IMR-90 (cell line): Measurements from ENCODE around the gene COLQ.

Source experiments
- CTCF ChIP-seq: conservative IDR thresholded peaks from 2 replicates; pipeline ENCODE4 v1.5.1; 2012; ENCODE audit warnings: mild to moderate bottlenecking, low read depth, low read length, improper control_type of control experiment
- FOS ChIP-seq: fragments of 150-350 bp; IDR thresholded peaks from 2 replicates; pipeline ENCODE4 v1.6.1; 2016; ENCODE audit warnings: low read depth, low read length
- MAZ ChIP-seq: IDR thresholded peaks from 2 replicates; pipeline ENCODE4 v1.6.1; 2012; ENCODE audit warnings: low read depth, mild to moderate bottlenecking, low read length, improper control_type of control experiment, moderate library complexity, borderline replicate concordance
- MXI1 ChIP-seq: IDR thresholded peaks from 2 replicates; pipeline ENCODE4 v1.6.1; 2012; ENCODE audit warnings: low read depth, mild to moderate bottlenecking, low read length, moderate library complexity, borderline replicate concordance
- POLR2A ChIP-seq: IDR thresholded peaks from 2 replicates; pipeline ENCODE4 v1.6.1; 2012; ENCODE audit warnings: mild to moderate bottlenecking, low read depth, low read length
- RCOR1 ChIP-seq: IDR thresholded peaks from 2 replicates; pipeline ENCODE4 v1.6.1; 2012; ENCODE audit warnings: mild to moderate bottlenecking, low read length, improper control_type of control experiment; ENCODE audit not compliant: insufficient replicate concordance

- TF ChIP-seq CTCF (no peak), POLR2A (no peak), MXI1 (peak; percentile 80), MAZ (no peak), FOS (no peak), RCOR1 (no peak)
Observed at GRCh38 chr3:15512166-15512565, 9.3 kb downstream of the COLQ start.
